ENCODE data around the gene FGFR2.

FGFR2 gene

DNA sequence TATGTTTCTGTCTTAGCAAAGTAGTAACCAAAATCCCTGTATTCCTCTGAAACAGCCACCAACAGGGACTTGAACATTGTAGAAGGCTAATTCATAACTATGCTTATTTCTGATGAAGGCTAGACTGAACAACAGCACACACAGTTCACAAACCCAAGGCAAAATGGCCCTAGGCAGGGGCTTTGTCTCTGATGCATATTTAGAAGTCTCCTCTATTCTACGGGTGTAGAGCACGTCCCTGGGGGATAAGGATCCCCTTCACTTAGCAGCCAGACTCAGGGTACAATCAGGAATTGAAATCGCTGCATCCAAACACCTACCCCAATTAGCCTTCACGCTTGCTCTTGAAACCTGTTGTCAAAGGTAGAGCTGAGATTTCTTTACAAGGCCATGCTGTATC, 45.5 kb downstream of the FGFR2 start:
- ATAC-seq: no peak
- no peak for DNase-seq

DNA sequence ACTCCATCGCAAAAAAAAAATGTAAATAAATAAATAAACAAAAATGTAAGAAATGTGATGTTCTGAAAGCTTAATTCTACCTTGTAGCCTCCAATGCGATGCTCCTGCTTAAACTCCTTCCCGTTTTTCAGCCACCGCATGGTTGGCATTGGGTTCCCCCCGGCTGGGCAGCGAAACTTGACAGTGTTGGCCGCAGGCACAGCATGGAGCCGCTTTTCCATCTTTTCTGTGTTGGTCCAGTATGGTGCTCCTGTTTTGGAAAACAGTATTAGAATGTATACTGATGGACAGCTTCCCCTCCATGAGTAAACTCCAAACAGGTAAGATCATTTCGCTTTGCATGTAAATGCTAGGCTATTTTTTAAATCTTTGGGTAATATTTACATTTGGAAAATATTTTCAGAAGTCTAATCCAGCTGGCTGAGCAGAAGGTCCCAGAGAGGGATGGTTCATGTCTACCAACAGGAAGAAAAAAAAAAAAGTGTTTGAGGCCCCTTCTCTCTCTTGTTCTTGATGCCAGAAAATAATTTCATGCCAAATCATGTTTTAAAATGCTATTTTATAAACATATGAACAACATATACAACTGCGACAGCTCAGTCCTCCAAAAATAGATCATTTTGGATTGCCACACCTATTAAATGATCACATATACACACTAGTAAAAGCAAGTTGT, 46.9 kb downstream of the FGFR2 start:
- no peak for ATAC-seq
- no peak for DNase-seq

DNA sequence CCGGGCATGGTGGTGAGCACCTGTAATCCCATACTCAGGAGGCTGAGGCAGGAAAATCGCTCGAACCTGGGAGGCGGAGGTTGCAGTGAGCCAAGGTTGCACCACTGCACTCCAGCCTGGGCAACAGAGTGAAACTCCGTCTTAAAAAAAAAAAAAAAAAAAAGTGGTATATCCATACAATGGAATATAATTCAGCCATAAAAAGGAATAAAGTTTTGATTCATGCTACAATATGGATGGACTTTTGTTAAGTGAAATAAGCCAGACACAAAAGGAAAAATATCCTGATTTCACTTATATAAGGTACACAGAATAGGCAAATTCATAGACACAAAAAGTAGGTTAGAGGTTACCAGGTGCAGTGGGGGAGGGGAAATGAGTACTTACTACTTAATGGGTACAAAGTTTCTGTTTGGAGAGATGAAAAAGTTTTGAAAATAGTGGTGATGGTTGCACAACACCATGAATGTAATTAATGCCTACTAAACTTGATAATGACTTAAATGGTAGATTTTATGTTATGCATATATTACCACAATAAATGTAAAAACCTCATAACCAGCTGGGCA, 53.9 kb downstream of the FGFR2 start:
- ATAC-seq (no peak), DNase-seq (no peak)

DNA sequence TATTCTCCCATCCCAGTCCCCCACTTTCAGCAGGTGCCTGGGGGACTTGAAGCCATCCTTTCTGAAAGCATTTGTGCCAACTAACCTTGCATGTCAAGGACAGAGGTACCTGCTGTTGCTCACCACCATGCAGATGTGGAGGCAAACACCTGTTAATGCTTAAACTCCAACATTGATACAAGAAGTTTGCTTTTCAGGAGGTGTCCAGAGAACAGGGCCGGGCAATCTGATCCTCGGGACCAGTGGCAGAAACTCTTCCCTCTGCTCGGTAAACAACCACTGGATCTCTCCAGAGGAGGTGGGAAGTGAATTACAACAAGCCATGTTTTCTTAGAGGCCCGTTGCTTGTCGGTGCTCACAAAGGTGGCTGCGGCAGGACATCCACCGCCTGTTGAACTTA, 54.7 kb downstream of the FGFR2 start:
- ATAC-seq (no peak), DNase-seq (no peak)

DNA sequence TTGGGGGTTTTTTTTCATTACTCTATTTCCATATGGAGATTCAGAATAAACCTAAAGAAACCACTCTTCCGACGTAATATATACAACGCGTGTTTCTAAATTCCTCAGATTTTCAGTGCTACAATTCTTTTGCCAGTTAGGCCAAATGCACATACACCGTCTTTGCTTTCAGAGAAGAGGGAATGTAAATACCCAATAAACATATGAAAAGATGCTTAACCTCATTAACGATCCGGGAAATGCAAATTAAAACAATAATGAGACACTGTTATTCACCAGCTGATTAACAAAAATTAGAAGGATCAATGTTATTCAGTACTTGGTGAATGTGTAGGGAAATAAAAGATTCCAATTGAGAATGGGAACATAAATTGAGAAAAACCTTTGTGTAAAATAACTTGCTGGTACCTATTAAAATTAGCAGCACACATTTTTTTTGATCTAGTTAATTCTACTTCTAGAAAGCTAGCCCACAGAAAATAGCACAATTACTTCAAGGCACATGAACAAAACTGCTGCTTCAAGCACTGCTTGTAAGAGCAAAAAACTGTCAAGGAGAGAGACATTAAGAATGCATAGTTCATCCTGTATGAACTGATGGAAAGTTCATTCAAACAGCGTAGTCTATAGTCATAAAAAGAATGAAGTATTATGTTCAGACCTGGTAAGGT, 56.7 kb downstream of the FGFR2 start:
- DNase-seq (no peak), ATAC-seq (no peak)

DNA sequence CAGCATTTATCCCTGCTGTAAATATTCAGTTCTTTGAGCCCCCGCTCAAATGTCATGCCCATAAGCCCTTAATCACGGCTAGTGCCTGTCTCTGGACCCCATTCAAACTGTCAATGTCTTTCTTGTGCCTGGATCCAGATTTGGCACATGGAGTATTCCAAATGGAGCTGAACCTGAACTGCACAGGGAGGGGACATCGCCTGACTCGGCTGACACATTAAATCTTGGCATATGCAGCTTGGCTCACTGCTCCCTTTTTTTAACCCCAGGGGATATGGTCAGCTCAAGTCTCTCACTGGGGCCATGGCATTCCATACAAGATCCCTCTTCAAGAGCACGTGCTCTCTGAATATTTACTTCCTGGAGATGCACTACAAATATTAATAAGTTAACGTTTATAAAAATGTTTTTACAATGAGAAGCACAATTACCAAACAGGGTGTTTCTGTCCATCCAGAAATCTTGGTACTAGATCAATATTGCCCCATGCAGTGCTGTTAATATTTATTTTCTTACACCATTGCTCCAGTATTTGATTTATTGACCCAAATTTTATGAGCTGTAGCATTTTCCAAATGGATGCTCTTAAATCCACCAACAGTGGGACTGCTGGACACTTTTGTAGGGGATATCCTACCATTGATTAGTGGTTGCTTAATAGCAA, 57.4 kb downstream of the FGFR2 start:
- ATAC-seq: no peak
- DNase-seq: no peak

DNA sequence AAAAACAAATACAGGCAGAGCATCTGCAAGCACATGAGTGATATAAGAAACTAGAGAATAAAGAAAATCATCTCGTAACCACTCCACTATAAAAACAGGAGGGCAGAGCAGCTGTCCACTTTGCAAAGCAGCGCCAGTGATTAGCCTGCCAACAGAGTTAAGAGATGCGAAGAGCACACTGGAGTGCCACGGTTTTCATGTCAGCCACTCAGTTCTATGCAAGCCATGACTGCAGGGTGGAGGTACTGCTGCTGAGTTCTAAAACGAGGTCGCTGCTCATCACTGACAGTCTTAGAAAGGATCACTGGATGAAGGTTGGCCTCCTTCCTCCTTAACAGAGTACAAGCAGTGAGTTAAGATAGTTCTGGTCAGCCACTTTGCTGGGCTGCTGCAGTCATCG, 58.5 kb downstream of the FGFR2 start:
- no peak for ATAC-seq

DNA sequence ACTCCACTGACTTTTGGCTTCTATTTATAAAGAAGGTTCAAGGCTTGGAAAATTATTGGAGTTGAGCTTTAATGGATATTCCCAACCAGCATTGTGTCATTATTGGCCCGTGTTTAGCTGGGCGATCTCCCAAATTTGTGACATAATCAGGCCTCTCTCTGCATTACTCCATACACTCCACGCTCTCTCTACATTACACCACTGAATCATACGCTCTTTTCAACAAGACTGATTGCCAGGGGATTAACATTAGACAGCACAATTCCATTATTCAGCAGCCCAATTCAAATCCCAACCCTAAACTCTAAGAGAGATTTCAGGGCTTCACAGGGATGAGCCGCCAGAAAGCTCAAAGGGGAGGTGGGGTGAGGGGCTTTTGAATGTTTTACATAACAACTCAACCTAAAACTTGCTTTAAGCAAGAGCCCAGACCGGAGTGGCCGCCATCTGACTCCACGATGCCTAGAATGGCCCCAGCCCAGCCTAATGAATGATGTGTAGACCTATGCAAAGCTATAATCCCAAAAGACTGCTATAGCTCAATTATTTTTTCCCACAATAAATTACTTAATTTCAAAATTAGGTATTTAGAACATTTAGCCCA, 61.8 kb downstream of the FGFR2 start:
- ATAC-seq (no peak), DNase-seq (no peak)

More for the DNA sequence above, 58.5 kb downstream of the FGFR2 start:
- no peak for DNase-seq

DNA sequence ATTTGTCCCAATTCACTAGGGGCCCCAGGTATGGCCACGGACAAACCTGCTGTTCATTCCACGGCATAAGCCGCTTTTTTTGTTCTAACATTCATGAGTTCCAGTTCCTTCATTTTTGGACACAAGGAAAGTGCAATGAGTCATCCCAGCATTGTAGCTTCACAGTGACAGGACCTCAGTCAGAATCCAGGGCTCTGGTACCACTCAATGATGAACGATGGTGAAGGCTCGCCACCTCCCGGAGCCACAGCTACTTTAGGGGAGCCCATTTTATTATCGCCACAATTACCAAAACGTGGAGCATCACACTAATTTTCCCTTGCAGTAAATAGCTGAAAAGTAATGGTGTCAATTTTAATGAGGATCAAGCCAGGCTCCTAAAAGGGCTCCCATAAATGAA, 62.9 kb downstream of the FGFR2 start:
- DNase-seq (no peak), ATAC-seq (no peak)

DNA sequence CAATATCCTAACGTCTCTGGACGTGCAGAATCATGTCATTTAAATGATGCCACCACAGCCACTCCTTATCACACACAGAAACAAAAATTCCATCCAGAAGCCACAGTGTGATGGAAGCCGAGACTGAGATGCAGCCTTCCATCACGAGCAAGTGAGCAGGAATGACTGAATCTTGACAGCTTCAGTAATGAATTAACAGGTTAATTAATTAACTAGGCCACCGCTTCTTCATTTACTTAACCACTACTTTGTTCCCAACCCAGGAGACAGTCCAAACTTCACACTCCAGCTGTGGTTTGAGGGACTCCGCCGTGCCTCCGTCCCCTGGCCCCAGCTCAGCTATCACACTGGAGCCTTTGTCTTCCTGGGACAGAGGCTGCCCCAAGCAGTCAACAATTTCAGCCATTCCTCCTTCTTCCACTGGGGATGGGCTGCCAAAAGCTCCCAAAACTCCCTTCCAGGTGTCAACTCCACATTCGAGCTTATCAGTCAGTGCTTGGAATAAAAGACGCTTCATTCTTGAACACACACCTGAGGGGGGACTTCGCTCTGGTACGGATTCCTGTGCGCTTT, 65.9 kb downstream of the FGFR2 start:
- ATAC-seq: no peak
- no peak for DNase-seq

DNA sequence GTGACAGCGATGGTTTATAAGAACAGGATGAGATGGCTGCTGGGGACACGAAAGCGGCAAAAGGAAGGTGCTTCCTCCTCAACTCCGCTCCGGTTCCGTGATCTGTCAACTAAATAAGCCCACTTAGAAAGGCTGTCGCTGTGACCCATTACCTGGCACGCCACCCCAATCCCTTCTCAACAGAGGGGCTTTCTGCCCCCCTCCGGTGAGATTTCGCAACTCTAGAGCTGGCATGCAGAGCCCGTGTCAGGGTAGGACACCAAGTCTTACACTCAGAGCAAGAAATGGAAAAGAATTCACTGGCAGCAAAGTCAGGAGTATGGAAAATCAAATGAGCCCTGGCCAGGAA, 66.4 kb downstream of the FGFR2 start:
- DNase-seq: no peak
- ATAC-seq: no peak

DNA sequence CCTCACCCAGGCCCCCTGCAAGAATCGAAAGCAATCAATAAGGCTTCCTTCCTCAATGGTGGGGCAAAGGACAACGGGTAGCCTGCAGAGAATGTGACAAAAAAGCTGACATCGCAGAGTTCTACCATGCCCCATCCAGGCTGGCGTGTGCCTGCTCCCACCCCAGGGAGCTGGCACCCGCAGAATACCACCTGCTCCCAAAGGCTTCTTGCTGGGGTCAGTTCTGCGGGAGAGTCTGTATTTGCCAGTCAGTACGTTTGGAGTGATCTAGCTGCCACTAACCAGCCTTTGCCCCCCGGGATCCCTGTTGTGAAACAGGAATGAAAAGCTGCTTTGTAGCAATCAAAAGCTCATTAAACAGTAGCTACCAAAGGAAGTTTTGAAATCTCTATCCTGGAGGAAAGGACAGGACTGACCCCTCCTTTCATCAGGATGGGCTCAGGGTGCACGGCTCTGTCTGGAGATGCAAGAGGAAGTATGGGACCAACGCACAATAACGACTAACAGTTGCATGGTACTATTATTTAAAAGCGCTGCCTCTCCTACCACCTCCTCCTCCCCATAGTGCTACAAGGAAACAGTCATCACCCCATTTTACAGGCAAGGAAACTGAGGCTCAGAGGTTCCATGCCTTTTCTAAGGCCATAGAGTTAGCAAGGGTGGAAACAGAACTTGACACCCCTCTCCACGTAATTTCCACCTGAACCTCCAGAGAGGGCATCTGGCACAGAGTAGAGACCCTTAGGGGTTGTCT, 67.0 kb downstream of the FGFR2 start:
- ATAC-seq (no peak), DNase-seq (no peak)

DNA sequence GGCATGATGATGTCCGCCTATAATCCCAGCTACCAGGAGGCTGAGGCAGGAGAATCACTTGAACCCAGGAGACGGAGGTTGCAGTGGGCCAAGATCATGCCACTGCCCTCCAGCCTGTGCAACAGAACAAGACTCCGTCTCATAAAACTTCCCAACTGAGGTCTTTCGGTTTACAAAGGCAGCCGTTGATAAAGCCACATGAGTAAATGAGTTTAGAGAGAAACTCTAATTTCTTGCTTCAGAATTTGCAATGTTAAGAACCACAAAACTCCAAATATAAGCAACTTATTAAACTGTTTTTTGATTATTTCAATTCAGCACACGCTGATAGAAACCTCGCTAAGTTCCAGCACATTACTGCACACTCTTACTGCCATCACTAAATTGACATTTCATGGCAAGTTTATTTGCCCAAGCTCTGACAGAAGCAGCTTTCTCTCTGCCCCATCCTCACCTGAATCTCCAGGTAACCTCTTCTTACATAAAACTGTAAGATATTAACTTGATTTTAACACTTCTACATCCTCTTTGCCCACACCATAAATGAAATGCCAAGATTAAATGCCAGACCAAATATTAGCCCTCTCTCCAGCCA, 67.7 kb downstream of the FGFR2 start:
- ATAC-seq: no peak
- no peak for DNase-seq

DNA sequence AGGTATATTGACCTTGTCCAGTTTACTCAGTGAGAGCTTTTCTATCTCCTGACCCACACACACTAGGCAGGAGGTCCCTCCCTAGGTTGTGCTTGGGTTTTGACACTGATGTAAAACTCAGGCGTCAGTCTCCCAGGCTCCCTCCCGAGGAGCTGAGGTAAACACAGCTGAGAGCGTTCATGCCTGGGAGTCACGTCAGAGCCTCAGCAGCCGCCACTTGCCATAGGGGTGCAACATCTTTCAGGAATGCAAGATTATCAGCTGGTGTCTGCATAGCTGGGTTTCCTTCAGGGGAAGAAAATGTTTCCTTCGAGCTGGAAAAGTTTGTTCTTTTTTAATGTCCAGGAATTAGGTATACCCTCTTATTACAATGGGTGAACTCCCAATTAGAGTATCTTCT, 70.6 kb downstream of the FGFR2 start:
- DNase-seq (no peak), ATAC-seq (no peak)

DNA sequence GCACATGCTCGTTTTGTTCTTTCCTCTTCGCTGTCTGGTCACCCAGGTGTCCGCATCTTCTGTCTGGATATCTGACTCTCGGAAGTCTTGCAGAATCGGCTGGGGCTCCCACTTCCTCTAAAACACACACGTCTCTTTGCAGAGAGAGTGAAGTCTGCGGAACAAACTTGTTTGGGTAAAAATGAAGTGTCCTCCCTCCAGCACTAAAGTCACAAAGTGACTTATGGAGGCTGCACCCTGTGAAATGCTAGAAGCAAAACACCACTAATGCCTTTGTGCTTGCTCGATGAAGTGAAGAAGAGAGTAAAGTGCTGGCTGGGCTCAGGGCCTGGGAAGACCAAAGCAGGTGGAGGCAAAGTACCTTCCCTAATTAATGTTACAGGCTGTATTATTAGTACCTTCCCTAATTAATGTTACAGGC, 71.4 kb downstream of the FGFR2 start:
- no peak for ATAC-seq
- no peak for DNase-seq

DNA sequence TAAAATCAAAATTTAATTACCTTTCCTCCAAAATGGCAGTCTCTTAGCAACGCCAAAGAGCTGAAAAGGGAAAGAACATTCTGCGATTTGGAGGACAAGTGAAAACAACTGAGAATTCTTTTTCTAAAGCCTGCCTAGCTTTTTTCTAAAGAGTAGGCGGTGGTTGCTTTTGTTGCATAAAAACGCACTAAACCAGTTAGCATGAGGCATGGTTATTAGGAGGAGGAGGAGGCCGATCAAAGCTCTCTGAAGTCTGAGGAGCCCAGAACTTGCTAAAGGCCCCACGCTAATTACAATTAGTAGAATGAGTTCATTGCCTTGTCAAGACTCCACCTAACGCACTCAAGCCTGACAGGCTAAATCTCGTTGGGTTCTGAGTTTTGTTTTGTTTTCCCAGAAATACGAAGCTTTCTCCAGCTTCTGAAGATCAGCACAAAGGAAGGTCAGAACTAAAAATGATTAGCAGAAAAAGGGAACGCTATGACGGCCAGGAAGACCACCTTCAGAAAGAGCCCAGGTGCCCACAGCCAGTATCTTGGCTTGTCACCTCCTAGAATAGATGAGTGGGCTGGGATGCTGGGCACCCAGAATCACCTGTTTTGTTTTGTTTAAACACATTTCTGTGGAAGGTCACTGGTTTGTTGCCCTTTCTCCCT, 72.0 kb downstream of the FGFR2 start:
- ATAC-seq (no peak), DNase-seq (no peak)

DNA sequence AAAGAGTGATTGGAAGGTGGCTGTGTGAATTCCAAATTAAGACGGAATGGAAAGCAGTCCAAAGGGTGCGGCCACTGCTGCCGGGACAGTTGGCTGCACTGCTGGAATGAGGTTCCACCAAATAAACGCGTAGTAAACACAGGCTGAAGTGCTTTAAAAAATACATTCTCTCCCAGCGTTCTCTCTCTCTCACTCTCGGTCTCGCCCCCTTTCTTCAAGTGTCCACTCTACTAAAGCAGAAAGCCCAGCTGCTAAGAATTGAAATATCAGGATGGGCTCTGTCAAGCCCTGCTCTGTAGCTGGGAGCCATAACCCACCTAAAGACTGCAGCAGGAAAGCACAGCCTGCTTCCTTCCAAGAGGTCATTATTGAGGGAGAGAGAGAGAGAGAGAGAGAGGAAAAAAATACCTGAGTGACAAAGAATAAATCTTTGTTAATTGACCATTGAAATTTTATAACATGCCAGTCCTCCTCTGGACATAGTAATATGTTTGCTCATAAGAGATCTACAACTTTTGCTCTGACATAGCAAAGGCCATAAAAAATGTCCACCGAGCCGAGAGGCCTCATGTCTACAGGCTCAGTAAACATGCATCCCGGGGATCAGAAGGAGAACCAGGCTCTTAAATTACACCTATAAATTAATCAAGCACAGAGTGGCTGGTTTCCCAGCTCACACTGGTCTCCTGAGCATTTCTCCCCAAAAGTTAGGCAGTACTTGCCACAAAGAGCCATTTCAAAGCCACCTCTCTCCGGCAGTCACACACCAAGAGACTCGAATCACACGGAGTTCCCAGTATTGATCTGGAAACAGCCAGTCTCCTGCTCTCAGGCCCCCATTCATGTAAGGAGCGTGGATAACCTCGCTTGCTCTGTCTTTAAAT, 72.8 kb downstream of the FGFR2 start:
- DNase-seq: no peak
- ATAC-seq: no peak

DNA sequence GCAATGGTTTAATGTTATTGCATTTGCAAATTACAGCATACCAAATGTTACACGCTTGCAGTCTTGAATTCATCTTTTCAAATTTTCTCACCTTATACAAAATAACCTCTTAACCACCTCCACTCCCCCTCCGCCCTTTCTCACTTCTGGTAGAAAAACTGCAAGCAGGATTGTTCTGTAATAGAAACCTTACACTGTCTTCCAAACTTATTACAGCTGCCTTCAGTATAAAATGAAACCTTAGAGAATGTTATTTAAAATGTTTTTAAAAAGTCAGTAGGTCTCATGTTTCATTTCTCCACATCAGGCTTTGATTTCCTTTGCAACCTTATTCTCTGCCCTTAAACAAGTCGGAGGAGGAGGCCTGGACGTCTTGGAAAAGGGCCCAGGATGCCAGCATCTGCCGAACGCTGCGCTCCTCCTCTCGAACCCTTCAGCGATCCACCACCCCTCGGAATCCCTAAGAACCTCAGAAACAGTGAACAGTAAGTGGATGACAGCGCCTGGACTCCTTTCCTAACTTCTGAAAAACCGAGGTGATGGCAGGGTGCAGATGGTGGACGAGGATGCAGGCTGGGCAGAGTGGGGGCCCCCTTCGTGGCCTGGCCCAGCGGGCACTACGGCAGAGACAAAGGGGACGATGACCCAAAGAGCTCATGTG, 74.0 kb downstream of the FGFR2 start:
- no peak for ATAC-seq
- DNase-seq: no peak

DNA sequence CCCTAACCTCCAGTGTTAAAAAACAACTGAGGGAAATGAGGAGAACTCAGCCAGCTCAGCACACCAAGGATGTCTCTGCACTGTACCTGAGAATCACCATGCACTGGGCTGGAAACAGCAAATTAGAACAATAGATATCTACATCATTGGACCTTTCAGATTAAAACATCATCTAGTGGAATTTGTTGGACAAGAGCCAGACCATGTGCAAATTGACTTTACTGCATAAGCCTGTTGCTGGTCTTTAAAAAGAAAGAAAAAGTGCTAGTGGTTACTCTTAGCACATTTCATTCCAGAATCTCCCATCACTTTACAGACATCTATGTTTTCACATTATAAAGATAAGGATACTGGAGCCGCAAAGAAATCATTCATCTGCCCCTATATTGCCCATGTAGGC, 75.4 kb downstream of the FGFR2 start:
- no peak for DNase-seq

More for the DNA sequence above, 75.4 kb downstream of the FGFR2 start:
- no peak for ATAC-seq

All from stimulated activated naive CD8-positive, alpha-beta T cell treated with anti-CD3 and anti-CD28 coated beads, Interleukin-15, Interleukin-2, amounts not matched to agents 100 U/mL and 50 U/mL, for 24 hours (primary cell).